GM12878 (cell line): ENCODE measurements around the gene CCDC159. TPM values are rescaled to one million over a fixed set of nuclear protein-coding genes. Genes with fewer than 3 reads are reported as not detected.

ENCODE experiments used
- CBX5 ChIP-seq: sonication (generic); IDR thresholded peaks from 2 replicates; pipeline ENCODE4 v1.6.1; 2016; ENCODE audit warnings: low read depth, moderate library complexity, mild to moderate bottlenecking, inconsistent platforms
- CEBPB ChIP-seq, 2 experiments: fragments of 150-350 bp in 1 of 2; IDR thresholded peaks; 2 replicates each; pipeline ENCODE4 v1.6.1; 2012 to 2014; ENCODE audit warnings: low read depth in 2 of 2, low read length in 2 of 2, borderline replicate concordance in 1 of 2, inconsistent platforms in 1 of 2
- CHD1 ChIP-seq: IDR thresholded peaks from 2 replicates; pipeline ENCODE4 v1.6.1; 2012; ENCODE audit warnings: low read depth, low read length, improper control_type of control experiment
- E4F1 ChIP-seq: fragments of 450-650 bp; IDR thresholded peaks from 2 replicates; pipeline ENCODE4 v1.6.1; 2018; ENCODE audit warnings: borderline replicate concordance, mild to moderate bottlenecking; ENCODE audit not compliant: partially characterized antibody
- MLLT1 ChIP-seq: fragments of 450-650 bp; IDR thresholded peaks from 2 replicates; pipeline ENCODE4 v1.6.1; 2016; ENCODE audit warnings: mild to moderate bottlenecking
- NFXL1 ChIP-seq: fragments of 450-650 bp; IDR thresholded peaks from 2 replicates; pipeline ENCODE4 v1.6.1; 2017; ENCODE audit warnings: antibody characterized with exemption, mild to moderate bottlenecking, borderline replicate concordance
- PAX5 ChIP-seq: IDR thresholded peaks from 2 replicates; pipeline ENCODE4 v1.6.1; 2011; ENCODE audit warnings: low read depth, low read length, borderline replicate concordance
- SMARCA5 ChIP-seq: fragments of 450-650 bp; IDR thresholded peaks from 2 replicates; pipeline ENCODE4 v1.6.1; 2017; ENCODE audit warnings: mild to moderate bottlenecking
- SP1 ChIP-seq: IDR thresholded peaks from one replicate; pipeline ENCODE4 v1.6.1; 2011; ENCODE audit warnings: low read depth, low read length
- YY1 ChIP-seq: IDR thresholded peaks from 2 replicates; pipeline ENCODE4 v1.6.1; 2011; ENCODE audit warnings: low read depth, mild to moderate bottlenecking, low read length
- ZBTB33 ChIP-seq: fragments of 450-650 bp; IDR thresholded peaks from 2 replicates; pipeline ENCODE4 v1.6.1; 2017; ENCODE audit warnings: mild to moderate bottlenecking
- polyA plus RNA-seq, 11 experiments: library from polyadenylated mRNA; depleted of rRNA in 4 of 11; unstranded in 6 of 11; stranded (reverse) in 5 of 11; fragments of >200 nt; fragmentation: Nextera tagmentation in 4 of 11; fragmentation: Illumina TruSeq in 1 of 11; extraction: Ambion mirVana in 4 of 11; extraction: Trizol in 1 of 11; gene quantifications; 1 replicate in 1 of 11; 2 replicates in 10 of 11; pipeline versions ENCODE4 v1.2.1 to v1.2.3, GENCODE V29; 2011 to 2016; ENCODE audit warnings: inconsistent platforms in 2 of 11, missing spikeins in 2 of 11, low read depth in 1 of 11
- total RNA-seq, 4 experiments: library from RNA; depleted of rRNA in 3 of 4; stranded (reverse); fragments of >200 nt in 3 of 4; fragmentation: Illumina TruSeq in 1 of 4; extraction: Trizol in 1 of 4; gene quantifications; 2 replicates each; pipeline versions ENCODE4 v1.2.1 to v1.2.3, GENCODE V29; 2013 to 2021
- TF ChIP-seq, protein P1 (sequence below): fragments of 450-650 bp; IDR thresholded peaks from 2 replicates; pipeline ENCODE4 v1.6.1; 2016; ENCODE audit warnings: mild to moderate bottlenecking, moderate library complexity, borderline replicate concordance
- TF ChIP-seq, protein P2 (sequence below): fragments of 450-650 bp; IDR thresholded peaks from 2 replicates; pipeline ENCODE4 v1.6.1; 2017; ENCODE audit warnings: mild to moderate bottlenecking, moderate library complexity
- TF ChIP-seq, protein P3 (sequence below): IDR thresholded peaks from 2 replicates; pipeline ENCODE4 v1.6.1; 2011; ENCODE audit warnings: borderline replicate concordance, low read depth, mild to moderate bottlenecking, moderate library complexity, mixed read lengths, low read length; ENCODE audit not compliant: insufficient read depth; ENCODE audit errors: extremely low read length

Gene CCDC159
- total and polyA plus RNA-seq, 10 of the 15 experiments (the other 5 are each of a cell fraction or from before 2014, with no cell fraction given): 0.61 to 14.7 (median 10.1) TPM

DNA sequence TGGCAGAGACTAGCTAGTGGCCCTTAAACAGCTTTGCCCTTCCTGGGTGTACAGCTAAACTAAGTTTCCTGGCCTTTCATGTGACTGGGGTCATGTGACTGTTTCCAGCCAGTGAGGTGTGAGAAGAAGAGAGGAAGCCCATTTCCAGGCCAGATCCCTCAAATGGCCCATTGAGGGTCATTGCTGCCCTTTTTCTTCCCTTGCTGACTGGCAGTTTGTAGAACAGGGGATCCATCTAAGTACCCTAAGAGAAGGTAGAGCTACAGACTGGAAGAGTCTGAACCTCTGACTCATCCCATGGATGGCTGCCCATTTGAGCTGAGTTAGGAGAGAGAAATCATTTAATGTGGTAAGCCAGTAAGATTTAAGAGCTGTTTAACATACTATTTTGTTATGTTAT is 30.9 kb downstream of the CCDC159 start (continued):
- TF ChIP-seq, protein P1, sequence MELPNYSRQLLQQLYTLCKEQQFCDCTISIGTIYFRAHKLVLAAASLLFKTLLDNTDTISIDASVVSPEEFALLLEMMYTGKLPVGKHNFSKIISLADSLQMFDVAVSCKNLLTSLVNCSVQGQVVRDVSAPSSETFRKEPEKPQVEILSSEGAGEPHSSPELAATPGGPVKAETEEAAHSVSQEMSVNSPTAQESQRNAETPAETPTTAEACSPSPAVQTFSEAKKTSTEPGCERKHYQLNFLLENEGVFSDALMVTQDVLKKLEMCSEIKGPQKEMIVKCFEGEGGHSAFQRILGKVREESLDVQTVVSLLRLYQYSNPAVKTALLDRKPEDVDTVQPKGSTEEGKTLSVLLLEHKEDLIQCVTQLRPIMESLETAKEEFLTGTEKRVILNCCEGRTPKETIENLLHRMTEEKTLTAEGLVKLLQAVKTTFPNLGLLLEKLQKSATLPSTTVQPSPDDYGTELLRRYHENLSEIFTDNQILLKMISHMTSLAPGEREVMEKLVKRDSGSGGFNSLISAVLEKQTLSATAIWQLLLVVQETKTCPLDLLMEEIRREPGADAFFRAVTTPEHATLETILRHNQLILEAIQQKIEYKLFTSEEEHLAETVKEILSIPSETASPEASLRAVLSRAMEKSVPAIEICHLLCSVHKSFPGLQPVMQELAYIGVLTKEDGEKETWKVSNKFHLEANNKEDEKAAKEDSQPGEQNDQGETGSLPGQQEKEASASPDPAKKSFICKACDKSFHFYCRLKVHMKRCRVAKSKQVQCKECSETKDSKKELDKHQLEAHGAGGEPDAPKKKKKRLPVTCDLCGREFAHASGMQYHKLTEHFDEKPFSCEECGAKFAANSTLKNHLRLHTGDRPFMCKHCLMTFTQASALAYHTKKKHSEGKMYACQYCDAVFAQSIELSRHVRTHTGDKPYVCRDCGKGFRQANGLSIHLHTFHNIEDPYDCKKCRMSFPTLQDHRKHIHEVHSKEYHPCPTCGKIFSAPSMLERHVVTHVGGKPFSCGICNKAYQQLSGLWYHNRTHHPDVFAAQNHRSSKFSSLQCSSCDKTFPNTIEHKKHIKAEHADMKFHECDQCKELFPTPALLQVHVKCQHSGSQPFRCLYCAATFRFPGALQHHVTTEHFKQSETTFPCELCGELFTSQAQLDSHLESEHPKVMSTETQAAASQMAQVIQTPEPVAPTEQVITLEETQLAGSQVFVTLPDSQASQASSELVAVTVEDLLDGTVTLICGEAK: no peak
- TF ChIP-seq PAX5 (no peak), CHD1 (no peak), CEBPB (IDR thresholded peaks at IDR 0.05; ENCODE audit: borderline replicate concordance in 1 of 2, low read depth in 2 of 2, low read length in 2 of 2) (no peak), ZBTB33 (no peak), NFXL1 (no peak), SMARCA5 (no peak), E4F1 (no peak), YY1 (0 out of 2 replicates have a peak, but pooled peaks have one; percentile 15), SP1 (no peak), CBX5 (no peak), MLLT1 (no peak; the same call in 1 of the 2 replicates)
- TF ChIP-seq, protein P2, sequence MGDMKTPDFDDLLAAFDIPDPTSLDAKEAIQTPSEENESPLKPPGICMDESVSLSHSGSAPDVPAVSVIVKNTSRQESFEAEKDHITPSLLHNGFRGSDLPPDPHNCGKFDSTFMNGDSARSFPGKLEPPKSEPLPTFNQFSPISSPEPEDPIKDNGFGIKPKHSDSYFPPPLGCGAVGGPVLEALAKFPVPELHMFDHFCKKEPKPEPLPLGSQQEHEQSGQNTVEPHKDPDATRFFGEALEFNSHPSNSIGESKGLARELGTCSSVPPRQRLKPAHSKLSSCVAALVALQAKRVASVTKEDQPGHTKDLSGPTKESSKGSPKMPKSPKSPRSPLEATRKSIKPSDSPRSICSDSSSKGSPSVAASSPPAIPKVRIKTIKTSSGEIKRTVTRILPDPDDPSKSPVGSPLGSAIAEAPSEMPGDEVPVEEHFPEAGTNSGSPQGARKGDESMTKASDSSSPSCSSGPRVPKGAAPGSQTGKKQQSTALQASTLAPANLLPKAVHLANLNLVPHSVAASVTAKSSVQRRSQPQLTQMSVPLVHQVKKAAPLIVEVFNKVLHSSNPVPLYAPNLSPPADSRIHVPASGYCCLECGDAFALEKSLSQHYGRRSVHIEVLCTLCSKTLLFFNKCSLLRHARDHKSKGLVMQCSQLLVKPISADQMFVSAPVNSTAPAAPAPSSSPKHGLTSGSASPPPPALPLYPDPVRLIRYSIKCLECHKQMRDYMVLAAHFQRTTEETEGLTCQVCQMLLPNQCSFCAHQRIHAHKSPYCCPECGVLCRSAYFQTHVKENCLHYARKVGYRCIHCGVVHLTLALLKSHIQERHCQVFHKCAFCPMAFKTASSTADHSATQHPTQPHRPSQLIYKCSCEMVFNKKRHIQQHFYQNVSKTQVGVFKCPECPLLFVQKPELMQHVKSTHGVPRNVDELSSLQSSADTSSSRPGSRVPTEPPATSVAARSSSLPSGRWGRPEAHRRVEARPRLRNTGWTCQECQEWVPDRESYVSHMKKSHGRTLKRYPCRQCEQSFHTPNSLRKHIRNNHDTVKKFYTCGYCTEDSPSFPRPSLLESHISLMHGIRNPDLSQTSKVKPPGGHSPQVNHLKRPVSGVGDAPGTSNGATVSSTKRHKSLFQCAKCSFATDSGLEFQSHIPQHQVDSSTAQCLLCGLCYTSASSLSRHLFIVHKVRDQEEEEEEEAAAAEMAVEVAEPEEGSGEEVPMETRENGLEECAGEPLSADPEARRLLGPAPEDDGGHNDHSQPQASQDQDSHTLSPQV: no peak
- TF ChIP-seq, protein P3, sequence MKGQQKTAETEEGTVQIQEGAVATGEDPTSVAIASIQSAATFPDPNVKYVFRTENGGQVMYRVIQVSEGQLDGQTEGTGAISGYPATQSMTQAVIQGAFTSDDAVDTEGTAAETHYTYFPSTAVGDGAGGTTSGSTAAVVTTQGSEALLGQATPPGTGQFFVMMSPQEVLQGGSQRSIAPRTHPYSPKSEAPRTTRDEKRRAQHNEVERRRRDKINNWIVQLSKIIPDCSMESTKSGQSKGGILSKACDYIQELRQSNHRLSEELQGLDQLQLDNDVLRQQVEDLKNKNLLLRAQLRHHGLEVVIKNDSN: peak; percentile 84
